SK-N-SH treated with all-trans-retinoic acid at 6 μM for 48 hours (cell line): Measurements from ENCODE around the gene ZNF184.

Experiments
- TCF4 ChIP-seq: fragments of 250-450 bp; sonication (Bioruptor Pico); IDR thresholded peaks from 2 replicates; pipeline ENCODE4 v1.8.0; 2021; ENCODE audit warnings: mild to moderate bottlenecking, moderate library complexity, borderline replicate concordance
- ZFP3 ChIP-seq: fragments of 250-450 bp; sonication (Bioruptor Pico); IDR thresholded peaks from 2 replicates; pipeline ENCODE4 v1.5.0; 2020; ENCODE audit warnings: mild to moderate bottlenecking, moderate library complexity
- ZFP30 ChIP-seq: fragments of 450-650 bp; formaldehyde crosslinking; IDR thresholded peaks from 2 replicates; pipeline ENCODE4 v1.5.0; 2022; ENCODE audit warnings: mild to moderate bottlenecking, moderate library complexity
- TF ChIP-seq, protein P1 (sequence below): fragments of 250-450 bp; sonication (Bioruptor Pico); IDR thresholded peaks from 2 replicates; pipeline ENCODE4 v1.8.0; 2020; ENCODE audit warnings: mild to moderate bottlenecking, moderate library complexity, borderline replicate concordance
- TF ChIP-seq, protein P2 (sequence below): fragments of 250-450 bp; sonication (Bioruptor Pico); IDR thresholded peaks from 2 replicates; pipeline ENCODE4 v1.5.1; 2020; ENCODE audit warnings: low read depth, mild to moderate bottlenecking, moderate library complexity
- TF ChIP-seq, protein P3 (sequence below): fragments of 250-450 bp; sonication (Bioruptor Pico); IDR thresholded peaks from 2 replicates; pipeline ENCODE4 v1.5.1; 2021; ENCODE audit warnings: mild to moderate bottlenecking, moderate library complexity

DNA sequence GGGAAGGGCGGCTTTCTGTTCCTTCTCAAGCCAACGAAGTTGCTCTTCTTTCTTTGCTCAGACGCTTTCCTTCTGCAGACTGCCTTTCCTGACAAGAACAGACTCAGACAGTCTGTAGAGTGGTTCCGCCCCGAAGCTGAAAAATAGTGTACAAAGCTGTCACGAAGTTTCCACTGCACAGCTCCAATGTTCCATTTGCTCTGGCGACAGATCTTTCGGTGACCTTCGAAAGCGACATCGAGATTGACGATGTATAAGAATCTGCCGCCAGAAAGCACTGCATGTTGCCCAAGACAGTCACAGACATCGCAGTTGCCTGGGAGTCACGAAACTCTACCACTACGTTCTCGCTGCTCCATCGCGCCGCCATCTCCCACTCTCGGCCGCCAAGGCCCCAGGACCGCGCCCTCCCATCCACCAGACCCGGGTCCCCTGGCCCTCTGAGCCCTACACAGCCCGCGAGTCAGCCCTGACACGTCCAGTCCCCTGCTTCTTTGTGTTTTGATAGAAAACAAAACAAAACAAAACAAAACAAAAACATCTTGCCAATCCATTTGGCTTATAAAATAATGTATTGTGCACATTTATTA is 42.1 kb upstream of the ZNF184 start:
- TF ChIP-seq, protein P1, sequence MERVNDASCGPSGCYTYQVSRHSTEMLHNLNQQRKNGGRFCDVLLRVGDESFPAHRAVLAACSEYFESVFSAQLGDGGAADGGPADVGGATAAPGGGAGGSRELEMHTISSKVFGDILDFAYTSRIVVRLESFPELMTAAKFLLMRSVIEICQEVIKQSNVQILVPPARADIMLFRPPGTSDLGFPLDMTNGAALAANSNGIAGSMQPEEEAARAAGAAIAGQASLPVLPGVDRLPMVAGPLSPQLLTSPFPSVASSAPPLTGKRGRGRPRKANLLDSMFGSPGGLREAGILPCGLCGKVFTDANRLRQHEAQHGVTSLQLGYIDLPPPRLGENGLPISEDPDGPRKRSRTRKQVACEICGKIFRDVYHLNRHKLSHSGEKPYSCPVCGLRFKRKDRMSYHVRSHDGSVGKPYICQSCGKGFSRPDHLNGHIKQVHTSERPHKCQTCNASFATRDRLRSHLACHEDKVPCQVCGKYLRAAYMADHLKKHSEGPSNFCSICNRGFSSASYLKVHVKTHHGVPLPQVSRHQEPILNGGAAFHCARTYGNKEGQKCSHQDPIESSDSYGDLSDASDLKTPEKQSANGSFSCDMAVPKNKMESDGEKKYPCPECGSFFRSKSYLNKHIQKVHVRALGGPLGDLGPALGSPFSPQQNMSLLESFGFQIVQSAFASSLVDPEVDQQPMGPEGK (CRISPR knock-in tag) = no peak
- TF ChIP-seq ZFP3 (no peak), ZFP30 (CRISPR knock-in tag) (no peak), TCF4 (no peak)
- TF ChIP-seq, protein P2, sequence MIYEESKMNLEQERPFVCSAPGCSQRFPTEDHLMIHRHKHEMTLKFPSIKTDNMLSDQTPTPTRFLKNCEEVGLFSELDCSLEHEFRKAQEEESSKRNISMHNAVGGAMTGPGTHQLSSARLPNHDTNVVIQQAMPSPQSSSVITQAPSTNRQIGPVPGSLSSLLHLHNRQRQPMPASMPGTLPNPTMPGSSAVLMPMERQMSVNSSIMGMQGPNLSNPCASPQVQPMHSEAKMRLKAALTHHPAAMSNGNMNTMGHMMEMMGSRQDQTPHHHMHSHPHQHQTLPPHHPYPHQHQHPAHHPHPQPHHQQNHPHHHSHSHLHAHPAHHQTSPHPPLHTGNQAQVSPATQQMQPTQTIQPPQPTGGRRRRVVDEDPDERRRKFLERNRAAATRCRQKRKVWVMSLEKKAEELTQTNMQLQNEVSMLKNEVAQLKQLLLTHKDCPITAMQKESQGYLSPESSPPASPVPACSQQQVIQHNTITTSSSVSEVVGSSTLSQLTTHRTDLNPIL (CRISPR knock-in tag) = no peak
- TF ChIP-seq, protein P3, sequence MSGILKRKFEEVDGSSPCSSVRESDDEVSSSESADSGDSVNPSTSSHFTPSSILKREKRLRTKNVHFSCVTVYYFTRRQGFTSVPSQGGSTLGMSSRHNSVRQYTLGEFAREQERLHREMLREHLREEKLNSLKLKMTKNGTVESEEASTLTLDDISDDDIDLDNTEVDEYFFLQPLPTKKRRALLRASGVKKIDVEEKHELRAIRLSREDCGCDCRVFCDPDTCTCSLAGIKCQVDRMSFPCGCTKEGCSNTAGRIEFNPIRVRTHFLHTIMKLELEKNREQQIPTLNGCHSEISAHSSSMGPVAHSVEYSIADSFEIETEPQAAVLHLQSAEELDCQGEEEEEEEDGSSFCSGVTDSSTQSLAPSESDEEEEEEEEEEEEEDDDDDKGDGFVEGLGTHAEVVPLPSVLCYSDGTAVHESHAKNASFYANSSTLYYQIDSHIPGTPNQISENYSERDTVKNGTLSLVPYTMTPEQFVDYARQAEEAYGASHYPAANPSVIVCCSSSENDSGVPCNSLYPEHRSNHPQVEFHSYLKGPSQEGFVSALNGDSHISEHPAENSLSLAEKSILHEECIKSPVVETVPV = no peak
